Endothelial cell of umbilical vein (primary cell): ENCODE results near the gene KCNH1.

Experiments
- EZH2 ChIP-seq: IDR thresholded peaks from 2 replicates; pipeline ENCODE4 v1.6.1; 2012; ENCODE audit warnings: borderline replicate concordance, low read depth, mild to moderate bottlenecking, moderate library complexity, low read length, inconsistent platforms; ENCODE audit not compliant: severe bottlenecking
- FOS ChIP-seq: IDR thresholded peaks from 2 replicates; pipeline ENCODE4 v1.6.1; 2011; ENCODE audit warnings: mild to moderate bottlenecking, low read length, moderate library complexity, borderline replicate concordance; ENCODE audit not compliant: insufficient read depth
- POLR2A ChIP-seq: IDR thresholded peaks from 2 replicates; pipeline ENCODE4 v1.6.1; 2012; ENCODE audit warnings: low read depth, mild to moderate bottlenecking, control low read depth, low read length
- POLR2AphosphoS5 ChIP-seq: IDR thresholded peaks from 2 replicates; pipeline ENCODE4 v1.6.1; 2012; ENCODE audit warnings: low read depth, mild to moderate bottlenecking, control low read depth, low read length, moderate library complexity; ENCODE audit not compliant: insufficient read depth
- TF ChIP-seq, protein P1 (sequence below), 2 donors: IDR thresholded peaks; 1 replicate in 1 of 2; 2 replicates in 1 of 2; pipeline ENCODE4 v1.5.1; 2011; ENCODE audit warnings: low read length in 2 of 2, mild to moderate bottlenecking in 2 of 2, moderate library complexity in 2 of 2, control low read depth in 1 of 2, inconsistent platforms in 1 of 2, low read depth in 1 of 2; ENCODE audit not compliant: insufficient read depth in 1 of 2; ENCODE audit errors: extremely low read depth in 1 of 2
- TF ChIP-seq, protein P2 (sequence below): IDR thresholded peaks from 2 replicates; pipeline ENCODE4 v1.6.1; 2011; ENCODE audit not compliant: insufficient read depth, insufficient read length

DNA sequence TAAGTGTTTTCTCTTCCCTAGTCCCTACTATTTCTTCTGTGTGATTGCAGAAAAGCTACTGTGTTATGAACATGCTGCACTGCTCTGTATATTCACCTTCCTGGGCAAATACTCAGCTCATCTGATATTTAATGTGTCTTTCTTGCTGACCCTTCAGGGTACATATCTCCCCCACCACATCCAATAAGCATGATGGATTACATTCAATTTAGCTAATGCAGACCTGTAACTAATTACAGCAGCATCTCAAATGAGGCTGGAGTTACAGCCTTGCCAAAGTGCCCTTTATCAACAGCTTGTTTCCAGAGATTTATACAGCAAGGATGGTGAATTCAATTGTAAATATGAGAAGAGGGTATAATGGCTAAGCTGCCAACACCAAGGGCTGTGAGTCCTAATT lies 144.0 kb downstream of the KCNH1 start:
- TF ChIP-seq POLR2A: no peak
- no peak for TF ChIP-seq POLR2AphosphoS5
- TF ChIP-seq, protein P1, sequence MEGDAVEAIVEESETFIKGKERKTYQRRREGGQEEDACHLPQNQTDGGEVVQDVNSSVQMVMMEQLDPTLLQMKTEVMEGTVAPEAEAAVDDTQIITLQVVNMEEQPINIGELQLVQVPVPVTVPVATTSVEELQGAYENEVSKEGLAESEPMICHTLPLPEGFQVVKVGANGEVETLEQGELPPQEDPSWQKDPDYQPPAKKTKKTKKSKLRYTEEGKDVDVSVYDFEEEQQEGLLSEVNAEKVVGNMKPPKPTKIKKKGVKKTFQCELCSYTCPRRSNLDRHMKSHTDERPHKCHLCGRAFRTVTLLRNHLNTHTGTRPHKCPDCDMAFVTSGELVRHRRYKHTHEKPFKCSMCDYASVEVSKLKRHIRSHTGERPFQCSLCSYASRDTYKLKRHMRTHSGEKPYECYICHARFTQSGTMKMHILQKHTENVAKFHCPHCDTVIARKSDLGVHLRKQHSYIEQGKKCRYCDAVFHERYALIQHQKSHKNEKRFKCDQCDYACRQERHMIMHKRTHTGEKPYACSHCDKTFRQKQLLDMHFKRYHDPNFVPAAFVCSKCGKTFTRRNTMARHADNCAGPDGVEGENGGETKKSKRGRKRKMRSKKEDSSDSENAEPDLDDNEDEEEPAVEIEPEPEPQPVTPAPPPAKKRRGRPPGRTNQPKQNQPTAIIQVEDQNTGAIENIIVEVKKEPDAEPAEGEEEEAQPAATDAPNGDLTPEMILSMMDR (IDR thresholded peaks at IDR 0.05; ENCODE audit: extremely low read depth in 1 of 2, insufficient read depth in 1 of 2, low read depth in 1 of 2, low read length in 2 of 2): no peak
- no peak for TF ChIP-seq EZH2
- TF ChIP-seq, protein P2, sequence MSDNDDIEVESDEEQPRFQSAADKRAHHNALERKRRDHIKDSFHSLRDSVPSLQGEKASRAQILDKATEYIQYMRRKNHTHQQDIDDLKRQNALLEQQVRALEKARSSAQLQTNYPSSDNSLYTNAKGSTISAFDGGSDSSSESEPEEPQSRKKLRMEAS: no peak
- no peak for TF ChIP-seq FOS
